SJCRH30 (cell line): ENCODE results near the gene SLC29A2. TPM values are rescaled to one million over a fixed set of nuclear protein-coding genes. Genes with fewer than 3 reads are reported as not detected.

Experiments used
- DNase-seq, 2 experiments: peaks; one replicate each; pipeline ENCODE4 v3.0.0-alpha.2; 2015 to 2020
- H3K27ac ChIP-seq: fragments of 250-450 bp; sonication (Bioruptor Pico); 2 replicates; pipeline ENCODE4 v1.5.1; 2020; ENCODE audit warnings: mild to moderate bottlenecking, moderate library complexity
- H3K27me3 ChIP-seq: fragments of 250-450 bp; sonication (Bioruptor Pico); 2 replicates; pipeline ENCODE4 v1.5.1; 2020; ENCODE audit warnings: mild to moderate bottlenecking, moderate library complexity
- H3K36me3 ChIP-seq: fragments of 250-450 bp; sonication (Bioruptor Pico); 2 replicates; pipeline ENCODE4 v1.5.1; 2020; ENCODE audit warnings: mild to moderate bottlenecking, moderate library complexity
- H3K4me1 ChIP-seq: fragments of 250-450 bp; sonication (Bioruptor Pico); 2 replicates; pipeline ENCODE4 v1.5.1; 2020; ENCODE audit warnings: mild to moderate bottlenecking, moderate library complexity
- H3K4me3 ChIP-seq: fragments of 250-450 bp; sonication (Bioruptor Pico); 2 replicates; pipeline ENCODE4 v1.5.1; 2020; ENCODE audit warnings: mild to moderate bottlenecking, moderate library complexity
- H3K9me3 ChIP-seq: fragments of 250-450 bp; sonication (Bioruptor Pico); replicated peaks from 2 replicates; pipeline ENCODE4 v1.5.1; 2020; ENCODE audit warnings: mild to moderate bottlenecking, moderate library complexity
- total RNA-seq: library from RNA; depleted of rRNA; stranded (reverse); fragments of >200 nt; shearing (Covaris generic); gene quantifications from 2 replicates; pipeline ENCODE4 v1.2.3, GENCODE V29; 2014; rRNA removed

Gene SLC29A2
- total RNA-seq, 1 experiment from 2014 or later: 2.6 TPM

DNA sequence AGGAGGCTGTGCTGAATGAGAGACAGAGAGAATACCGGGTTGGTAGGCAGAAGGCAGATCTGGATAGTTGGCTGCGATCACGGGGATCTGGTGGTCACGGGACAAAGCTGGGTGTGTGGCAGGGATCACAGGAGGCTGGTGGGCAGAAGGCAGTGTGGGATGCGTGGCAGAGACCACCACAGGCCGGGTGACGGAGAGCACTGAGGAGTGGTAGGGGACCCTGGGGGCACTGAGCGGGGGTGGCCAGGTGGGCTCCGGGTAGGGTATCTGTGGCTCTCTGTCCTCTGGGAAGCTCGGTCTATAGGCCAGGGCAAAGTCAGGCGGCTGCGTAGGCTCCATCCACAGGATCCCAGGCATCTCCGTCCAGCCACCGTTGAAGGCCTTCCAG is 56.1 kb downstream of the SLC29A2 start:
- no peaks in the 10 kb centered on the region; the same call in 1 of the 2 replicates for H3K27me3 ChIP-seq
- no peaks in the 10 kb centered on the region for H3K36me3 ChIP-seq
- no peak overlapping the region for H3K27ac ChIP-seq
- no peak for DNase-seq
- H3K9me3 ChIP-seq: no peaks in the 10 kb centered on the region
- H3K4me1 ChIP-seq: peaks cover 11% of the 10 kb centered on the region
- no peak overlapping the region for H3K4me3 ChIP-seq

DNA sequence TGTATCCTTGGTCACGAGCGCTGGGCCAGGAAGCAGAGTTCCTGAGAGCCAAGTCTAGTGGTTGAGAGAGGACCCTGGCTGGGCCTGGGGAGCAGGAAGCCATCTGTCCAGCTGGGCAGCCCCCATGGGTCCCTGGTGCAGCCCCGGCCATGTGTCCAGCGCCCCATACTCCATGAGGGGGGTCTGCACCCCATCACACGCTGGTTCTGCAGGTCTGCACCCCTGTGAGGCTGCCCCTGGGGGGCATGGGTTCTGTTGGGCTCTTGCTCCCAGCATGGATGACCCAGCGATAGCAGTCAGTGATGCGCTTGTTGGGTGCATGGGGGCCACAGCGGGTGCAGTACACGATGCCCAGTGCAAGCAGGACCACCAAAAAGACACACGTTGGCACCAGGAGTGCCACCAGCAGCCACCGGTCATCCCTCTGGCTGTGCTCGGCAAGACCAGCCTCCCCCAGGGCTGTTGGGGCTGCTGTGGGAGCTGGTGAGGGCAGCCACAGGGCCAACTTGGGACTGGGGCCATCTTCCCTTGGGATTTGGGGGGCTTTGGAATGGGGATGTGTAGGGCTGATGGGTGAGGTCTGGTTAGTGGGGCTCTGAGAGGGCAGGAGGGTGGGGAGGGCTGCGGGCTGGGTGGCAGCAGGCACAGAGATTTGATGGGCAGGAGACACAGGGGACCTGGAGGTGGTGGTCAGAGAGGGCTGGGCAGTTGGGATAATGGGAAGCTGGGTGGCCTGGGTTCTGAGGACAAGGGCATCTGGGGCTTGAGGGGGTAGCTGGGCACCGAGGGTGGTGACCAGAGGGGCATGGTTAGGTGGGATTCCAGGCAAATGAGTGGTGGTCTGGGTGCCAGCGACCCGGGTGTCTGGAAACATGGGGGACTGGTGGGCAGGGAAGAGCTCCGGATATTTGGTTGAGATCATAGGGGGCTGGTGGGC is 56.7 kb downstream of the SLC29A2 start:
- no peak overlapping the region for H3K27ac ChIP-seq
- peaks cover 11% of the 10 kb centered on the region for H3K4me1 ChIP-seq

DNA sequence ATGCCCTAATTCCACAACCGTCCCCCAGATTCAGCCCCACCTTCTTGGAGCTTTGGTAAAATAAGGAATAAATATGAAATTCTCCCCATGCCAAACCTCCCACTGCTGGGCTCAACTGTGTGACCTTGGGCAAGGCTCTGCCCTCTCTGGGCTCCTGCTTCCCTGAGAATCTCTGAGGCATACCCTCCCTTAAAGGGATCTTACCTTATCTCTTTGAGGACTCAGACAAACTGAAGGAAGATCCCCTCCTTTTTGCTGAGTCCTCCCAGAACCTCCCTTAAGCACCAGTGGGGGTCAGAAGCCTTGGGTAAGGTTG is 57.4 kb downstream of the SLC29A2 start:
- Histone ChIP-seq H3K27me3 (no peaks in the 10 kb centered on the region; the same call in 1 of the 2 replicates), H3K27ac (no peak overlapping the region), H3K36me3 (no peaks in the 10 kb centered on the region), H3K9me3 (no peaks in the 10 kb centered on the region), H3K4me1 (peaks cover 11% of the 10 kb centered on the region), H3K4me3 (no peak overlapping the region)
- no peak for DNase-seq

More for the DNA sequence above, 56.7 kb downstream of the SLC29A2 start:
- H3K4me3 ChIP-seq: no peak overlapping the region
- no peaks in the 10 kb centered on the region for H3K9me3 ChIP-seq
- H3K36me3 ChIP-seq: no peaks in the 10 kb centered on the region
- DNase-seq: no peak
- no peaks in the 10 kb centered on the region; the same call in 1 of the 2 replicates for H3K27me3 ChIP-seq

DNA sequence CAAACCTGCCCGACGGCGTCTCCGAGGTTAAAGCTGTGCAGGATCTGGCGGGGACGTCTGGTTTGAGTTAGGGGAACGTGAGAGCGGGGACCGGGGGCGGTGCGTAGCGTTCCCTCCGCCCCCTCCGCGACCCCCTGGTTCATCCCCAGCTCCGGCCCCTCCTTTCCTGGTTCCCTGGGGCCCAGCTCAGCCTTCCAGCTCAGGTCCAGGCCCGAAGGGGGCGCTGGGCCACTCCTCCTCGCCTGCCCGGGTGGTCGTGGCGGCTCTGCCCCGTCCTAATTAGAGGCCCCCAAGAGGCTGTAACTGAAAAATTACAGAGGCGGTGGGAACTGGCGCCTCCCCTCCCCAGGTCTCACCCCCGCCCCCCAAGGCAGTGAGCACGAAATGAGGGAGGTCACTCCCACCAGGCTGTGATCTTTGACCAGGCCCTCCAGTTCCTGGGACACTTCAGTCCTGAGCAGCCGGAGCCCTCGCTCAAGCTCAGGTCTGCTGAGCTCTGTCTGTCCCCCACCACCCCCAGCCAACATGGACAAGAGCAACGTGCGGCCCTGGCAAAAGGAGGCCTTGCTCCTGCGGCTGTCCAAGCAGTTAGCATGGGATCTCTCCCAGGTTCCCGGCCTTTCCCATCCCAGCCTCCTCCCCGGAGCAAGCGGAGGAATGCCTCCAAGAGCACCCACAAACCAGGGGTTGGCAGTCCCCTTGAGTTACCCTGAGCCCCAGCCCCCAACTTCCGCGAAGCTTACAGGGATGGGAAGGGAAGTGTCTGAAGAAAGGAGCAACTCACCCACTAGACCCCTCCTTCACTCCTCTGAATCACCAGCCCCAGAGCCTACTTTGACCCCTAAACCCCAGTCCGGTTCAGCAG is 58.0 kb downstream of the SLC29A2 start:
- peak overlapping the region; percentile 59 for H3K4me3 ChIP-seq
- no peak for DNase-seq

DNA sequence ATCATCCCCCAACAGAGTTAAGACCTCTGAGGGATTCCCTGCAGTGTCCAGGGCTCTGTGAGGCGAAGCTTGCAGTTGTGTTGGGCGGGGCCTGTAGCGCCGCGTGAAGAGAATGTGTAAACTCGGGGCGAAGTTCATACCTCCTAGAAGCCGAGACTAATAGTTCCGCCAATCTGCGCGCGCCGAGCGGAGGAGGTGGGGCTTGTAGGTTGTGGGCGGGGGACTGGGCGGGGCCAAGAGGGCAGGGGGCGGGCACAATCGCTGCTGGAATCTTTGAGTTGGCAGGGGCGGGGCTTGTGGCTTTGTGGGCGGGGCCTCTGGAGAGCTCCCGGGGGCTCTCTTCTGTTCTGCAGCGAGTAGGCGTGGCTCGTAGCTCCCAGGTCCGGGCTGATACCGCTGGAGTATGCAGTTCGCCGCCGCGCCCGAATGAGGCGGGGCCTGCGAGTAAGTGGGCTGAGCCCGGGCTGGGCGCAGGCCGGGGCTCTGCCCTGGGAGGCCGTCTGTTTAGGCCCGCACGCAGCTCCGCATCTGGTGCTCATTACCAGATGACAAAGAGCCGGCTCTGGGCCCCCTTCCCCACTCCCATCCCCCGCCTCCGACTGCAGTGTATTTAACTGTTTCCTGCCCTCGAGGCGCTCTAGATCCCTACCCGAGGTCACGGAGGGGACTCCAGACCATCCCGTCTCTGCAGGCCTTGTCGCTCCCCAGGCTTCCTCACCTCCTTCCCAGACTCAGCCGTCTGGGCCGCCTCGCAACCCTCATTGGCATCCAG is 58.8 kb downstream of the SLC29A2 start:
- H3K36me3 ChIP-seq: no peaks in the 10 kb centered on the region
- H3K27ac ChIP-seq: peak overlapping the region; percentile 39
- DNase-seq: peak; percentile 98 to 99
- H3K4me3 ChIP-seq: peak overlapping the region; percentile 59
- H3K4me1 ChIP-seq: peaks cover 3% of the 10 kb centered on the region; the same call in 1 of the 2 replicates
- H3K27me3 ChIP-seq: no peaks in the 10 kb centered on the region; the same call in 1 of the 2 replicates
- H3K9me3 ChIP-seq: no peaks in the 10 kb centered on the region

More for the DNA sequence above, 58.0 kb downstream of the SLC29A2 start:
- Histone ChIP-seq H3K27me3 (no peaks in the 10 kb centered on the region; the same call in 1 of the 2 replicates), H3K4me1 (peaks cover 8% of the 10 kb centered on the region), H3K27ac (no peak overlapping the region; the same call in 1 of the 2 replicates), H3K36me3 (no peaks in the 10 kb centered on the region), H3K9me3 (no peaks in the 10 kb centered on the region)

Other genes starting within 250 kb of the SLC29A2 start
- 6.8 and 9.0 TPM in 2 replicates for gene KLC2, start 114.1 kb downstream of the SLC29A2 start, total RNA-seq
- gene RAB1B, start 103.1 kb downstream of the SLC29A2 start, total RNA-seq: 82.0 and 83.2 TPM in 2 replicates
- gene CNIH2, start 93.6 kb downstream of the SLC29A2 start, total RNA-seq: 4.5 and 5.8 TPM in 2 replicates
- 43.6 and 44.9 TPM in 2 replicates for gene YIF1A, start 82.6 kb downstream of the SLC29A2 start, total RNA-seq
- not detected in 2 replicates for gene TMEM151A, start 79.9 kb downstream of the SLC29A2 start, total RNA-seq
- gene CD248, start 54.7 kb downstream of the SLC29A2 start, total RNA-seq: 0.30 and 0.45 TPM in 2 replicates
- gene RIN1, start 35.3 kb downstream of the SLC29A2 start, total RNA-seq: 1.2 and 1.6 TPM in 2 replicates
- gene BRMS1, start 26.7 kb downstream of the SLC29A2 start, total RNA-seq: 40.5 and 42.9 TPM in 2 replicates
- 7.7 and 8.0 TPM in 2 replicates for gene B4GAT1, start 24.1 kb downstream of the SLC29A2 start, total RNA-seq
- not detected in 2 replicates for gene NPAS4, start 49.3 kb upstream of the SLC29A2 start, total RNA-seq
- 86.7 and 102 TPM in 2 replicates for gene MRPL11, start 67.1 kb upstream of the SLC29A2 start, total RNA-seq
- 5.1 and 6.9 TPM in 2 replicates for gene PELI3, start 95.1 kb upstream of the SLC29A2 start, total RNA-seq
- gene DPP3, start 108.7 kb upstream of the SLC29A2 start, total RNA-seq: 30.1 and 33.4 TPM in 2 replicates
- gene BBS1, start 138.9 kb upstream of the SLC29A2 start, total RNA-seq: 11.0 and 13.6 TPM in 2 replicates
- 2.6 and 3.1 TPM in 2 replicates for gene ZDHHC24, start 174.3 kb upstream of the SLC29A2 start, total RNA-seq
- not detected in 2 replicates for gene ACTN3, start 175.1 kb upstream of the SLC29A2 start, total RNA-seq
- gene CTSF, start 196.8 kb upstream of the SLC29A2 start, total RNA-seq: 4.5 and 5.2 TPM in 2 replicates
- gene CCDC87, start 221.3 kb upstream of the SLC29A2 start, total RNA-seq: 0.23 and 0.43 TPM in 2 replicates
- gene CCS, start 221.4 kb upstream of the SLC29A2 start, total RNA-seq: 10.3 and 15.3 TPM in 2 replicates
- gene RBM14, start 244.9 kb upstream of the SLC29A2 start, total RNA-seq: 68.7 and 70.5 TPM in 2 replicates